Activated CD4-positive, alpha-beta memory T cell treated with anti-CD3 and anti-CD28 coated beads for 36 hours (primary cell): ENCODE measurements around the gene GRK7. TPM values are rescaled to one million over a fixed set of nuclear protein-coding genes. Genes with fewer than 3 reads are reported as not detected.
"Not testable (repeated sequence)": the region's sequence is repeated elsewhere in the genome, so short reads cannot be mapped to it uniquely, and the experiment has no call there.

Experiments used
- CTCF ChIA-PET: fragments of 350-600 bp; sonication (Branson Sonifier 250); formaldehyde crosslinking; loops from one replicate; lab custom pipeline; 2021; ENCODE audit warnings: antibody characterized with exemption, inconsistent platforms; lab: Charles Lee
- POLR2A ChIA-PET: fragments of 350-600 bp; sonication (Branson Sonifier 250); formaldehyde crosslinking; loops from one replicate; lab custom pipeline; 2021; ENCODE audit warnings: antibody characterized with exemption; lab: Charles Lee
- DNase-seq: peaks from one replicate; pipeline ENCODE4 v3.0.0-alpha.2; 2020
- H3K27ac Mint-ChIP-seq: one replicate; pipeline ENCODE4 v1.8.0; 2021; ENCODE audit warnings: mixed read lengths
- H3K27me3 Mint-ChIP-seq: one replicate; pipeline ENCODE4 v1.8.0; 2021; ENCODE audit warnings: mixed read lengths
- H3K36me3 Mint-ChIP-seq: one replicate; pipeline ENCODE4 v1.8.0; 2021; ENCODE audit warnings: mixed read lengths
- H3K4me1 Mint-ChIP-seq: one replicate; pipeline ENCODE4 v1.8.0; 2021; ENCODE audit warnings: low read depth, mixed read lengths
- H3K4me3 Mint-ChIP-seq: one replicate; pipeline ENCODE4 v1.8.0; 2021; ENCODE audit warnings: mild to moderate bottlenecking, mixed read lengths
- H3K9me3 Mint-ChIP-seq: one replicate; pipeline ENCODE4 v1.8.0; 2021; ENCODE audit warnings: mixed read lengths
- intact Hi-C: fragments of 100-400 bp; cut with micrococcal nuclease; formaldehyde crosslinking; loops from one replicate; pipeline ENCODE4 v1.15.1; 2023
- total RNA-seq, 2 experiments: library from RNA; stranded (reverse); gene quantifications; one replicate each; pipeline ENCODE4 v1.2.3, GENCODE V29; 2021

Gene GRK7
- total RNA-seq, 2 experiments from 2014 or later, result not detected

DNA sequence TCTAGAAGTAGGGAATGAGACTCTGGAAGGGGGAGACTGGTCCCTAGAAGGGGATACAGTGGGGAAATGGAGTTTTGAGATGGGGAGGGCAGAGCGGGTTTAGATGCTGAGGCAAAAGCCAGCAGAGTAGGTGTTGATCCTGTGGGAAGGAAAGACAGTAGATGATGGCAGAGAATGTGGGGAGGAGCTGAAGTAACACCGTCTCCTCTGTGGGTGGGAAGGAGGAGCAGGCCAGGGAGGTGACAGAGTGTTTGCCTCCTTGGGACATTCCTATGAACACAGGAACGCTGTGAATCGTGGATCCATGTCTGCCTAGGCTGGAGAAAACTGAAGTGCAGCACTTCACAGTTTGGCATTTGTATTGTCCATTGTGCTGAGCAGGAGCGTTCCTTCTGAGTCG lies 20.4 kb downstream of the GRK7 start:
- POLR2A ChIA-PET, result no interaction called here
- intact Hi-C loops, result no loop called here

DNA sequence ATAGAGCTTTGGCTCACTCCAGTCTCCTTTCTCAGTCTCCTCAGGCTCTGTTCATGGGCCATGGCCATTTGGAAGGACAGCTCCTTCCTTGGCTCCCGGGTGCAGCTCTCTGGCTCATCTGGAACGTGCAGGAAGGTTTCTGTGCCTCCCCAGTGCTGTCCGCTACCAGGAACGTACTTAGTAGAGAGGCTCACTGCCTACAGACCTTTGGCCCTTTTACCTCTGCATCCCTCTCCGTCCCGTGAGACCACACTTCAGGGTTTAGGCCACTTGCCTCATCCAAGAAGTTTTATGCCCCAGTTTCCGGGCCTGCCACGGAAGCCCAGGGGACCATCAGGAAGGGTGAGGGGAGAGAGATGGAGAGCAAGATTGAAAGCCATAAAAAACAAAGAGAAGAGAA lies 20.9 kb downstream of the GRK7 start:
- Mint-ChIP-seq H3K27me3 (no peaks in the 10 kb centered on the region), H3K27ac (no peak overlapping the region), H3K36me3 (no peaks in the 10 kb centered on the region), H3K9me3 (peaks cover 3% of the 10 kb centered on the region), H3K4me1 (no peaks in the 10 kb centered on the region), H3K4me3 (no peak overlapping the region)
- CTCF ChIA-PET, result interaction anchor here (1.1 kb wide), 1 partner anchor 91 kb away, joined by 3 read pairs; no protein-coding TSS in a partner anchor
- POLR2A ChIA-PET, result no interaction called here
- intact Hi-C loops, result no loop called here
- no peak for DNase-seq

More for the DNA sequence above, 20.4 kb downstream of the GRK7 start:
- Mint-ChIP-seq H3K36me3 (no peaks in the 10 kb centered on the region), H3K27ac (no peak overlapping the region), H3K4me1 (no peaks in the 10 kb centered on the region), H3K9me3 (peaks cover 3% of the 10 kb centered on the region), H3K27me3 (no peaks in the 10 kb centered on the region), H3K4me3 (no peak overlapping the region)
- DNase-seq, result no peak
- CTCF ChIA-PET, result interaction anchor here (1.1 kb wide), 1 partner anchor 91 kb away, joined by 3 read pairs; no protein-coding TSS in a partner anchor

DNA sequence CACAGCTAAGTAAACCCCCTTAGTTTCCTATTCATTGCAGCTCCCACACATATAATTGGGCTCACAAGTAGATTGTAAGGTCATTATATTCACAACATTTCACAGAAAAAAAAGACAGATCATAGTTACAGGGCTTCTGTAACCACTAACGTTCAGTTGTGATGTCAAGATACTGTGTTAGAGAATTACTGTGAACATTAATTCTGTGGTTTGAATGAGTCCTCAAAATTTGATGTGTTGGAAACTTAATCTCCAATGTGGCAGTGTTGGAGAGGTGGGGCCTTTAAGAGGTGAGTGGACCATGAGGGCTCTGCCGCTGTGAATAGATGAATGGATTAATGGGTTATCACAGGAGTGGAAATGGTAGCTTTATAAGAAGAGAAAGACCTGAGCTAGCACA lies 21.3 kb downstream of the GRK7 start:
- Mint-ChIP-seq H3K4me3 (no peak overlapping the region), H3K36me3 (no peaks in the 10 kb centered on the region), H3K27me3 (no peaks in the 10 kb centered on the region), H3K27ac (no peak overlapping the region), H3K9me3 (peaks cover 2% of the 10 kb centered on the region), H3K4me1 (no peaks in the 10 kb centered on the region)
- CTCF ChIA-PET, result no interaction called here
- POLR2A ChIA-PET, result no interaction called here
- intact Hi-C loops, result no loop called here
- DNase-seq, result no peak

DNA sequence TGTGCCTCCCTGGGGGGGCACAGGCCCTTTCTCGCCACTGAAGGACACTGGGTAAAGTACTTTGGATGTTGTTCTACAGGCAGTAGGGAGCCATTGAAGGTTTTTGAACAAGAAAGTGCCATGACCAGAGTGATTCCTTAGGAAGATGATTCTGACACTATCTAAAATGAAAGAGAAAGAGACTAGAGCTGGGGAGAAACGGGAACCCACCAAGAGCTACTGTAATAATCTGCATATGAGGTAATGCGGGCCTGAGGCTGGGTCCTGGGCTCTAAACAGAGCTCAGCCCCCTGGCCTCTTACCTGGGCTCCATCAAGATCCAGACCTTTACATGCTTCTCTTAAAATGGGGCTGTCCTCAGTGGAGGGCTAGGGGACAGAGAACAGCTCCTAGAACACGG lies 24.9 kb downstream of the GRK7 start:
- POLR2A ChIA-PET, result interaction anchor here (0.8 kb wide), 1 partner anchor 9 kb away, joined by 3 read pairs; no protein-coding TSS in a partner anchor
- H3K36me3 Mint-ChIP-seq, result no peaks in the 10 kb centered on the region
- CTCF ChIA-PET, result interaction anchor here (1.2 to 1.5 kb wide), 2 partner anchors 87 to 125 kb away, joined by 3 to 6 read pairs; no protein-coding TSS in a partner anchor
- H3K4me1 Mint-ChIP-seq, result no peaks in the 10 kb centered on the region
- no peaks in the 10 kb centered on the region for H3K9me3 Mint-ChIP-seq
- H3K4me3 Mint-ChIP-seq, result no peak overlapping the region
- intact Hi-C loops, result no loop called here
- DNase-seq, result no peak
- no peaks in the 10 kb centered on the region for H3K27me3 Mint-ChIP-seq
- H3K27ac Mint-ChIP-seq, result no peak overlapping the region

DNA sequence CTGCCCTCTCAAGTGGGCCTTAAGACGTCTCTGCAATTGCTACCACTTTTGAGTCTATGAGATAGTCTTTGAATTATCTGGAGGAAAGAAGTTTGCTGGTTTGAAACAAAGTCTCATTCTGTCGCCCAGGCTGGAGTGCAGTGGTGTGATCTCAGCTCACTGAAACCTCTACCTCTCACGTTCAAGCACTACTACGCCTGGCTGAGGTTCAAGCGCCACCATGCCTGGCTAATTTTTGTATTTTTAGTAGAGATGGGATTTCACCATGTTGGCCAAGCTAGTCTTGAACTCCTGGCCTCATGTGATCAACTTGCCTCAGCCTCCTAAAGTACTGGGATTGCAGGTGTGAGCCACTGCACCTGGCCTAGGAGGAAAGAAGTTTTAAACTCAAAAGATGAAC lies 25.5 kb downstream of the GRK7 start:
- H3K36me3 Mint-ChIP-seq, H3K4me1 Mint-ChIP-seq, H3K27me3 Mint-ChIP-seq, H3K9me3 Mint-ChIP-seq, intact Hi-C loops, DNase-seq, H3K27ac Mint-ChIP-seq, H3K4me3 Mint-ChIP-seq, POLR2A ChIA-PET: not testable (repeated sequence)
- CTCF ChIA-PET, result interaction anchor here (1.2 to 1.5 kb wide), 2 partner anchors 86 to 124 kb away, joined by 3 to 6 read pairs; no protein-coding TSS in a partner anchor

DNA sequence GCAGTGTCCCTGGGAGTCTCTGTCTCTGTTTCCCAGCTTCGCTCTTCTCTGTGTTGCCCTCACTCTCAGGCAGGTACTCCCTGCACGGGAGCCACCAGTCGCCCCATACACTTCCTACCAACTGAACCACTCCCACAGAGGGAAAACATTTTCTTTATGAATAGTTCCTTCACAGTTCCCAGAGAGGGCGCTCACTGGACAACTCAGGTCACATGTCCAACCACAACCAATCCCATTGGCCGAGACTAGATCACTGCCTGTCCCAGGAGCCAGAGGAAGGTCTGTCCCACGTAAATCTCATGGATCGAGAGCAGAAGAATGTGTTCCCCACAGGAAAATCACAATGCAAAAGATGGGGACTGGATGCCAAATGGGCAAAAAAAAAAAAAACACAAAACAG lies 26.1 kb downstream of the GRK7 start:
- no peak overlapping the region for H3K27ac Mint-ChIP-seq
- H3K36me3 Mint-ChIP-seq, result no peaks in the 10 kb centered on the region
- ChIA-PET CTCF (interaction anchor here (1.5 kb wide), 1 partner anchor 86 kb away, joined by 3 read pairs; no protein-coding TSS in a partner anchor), POLR2A (no interaction called here)
- intact Hi-C loops, result no loop called here
- no peak overlapping the region for H3K4me3 Mint-ChIP-seq
- H3K4me1 Mint-ChIP-seq, result peaks cover 4% of the 10 kb centered on the region
- H3K27me3 Mint-ChIP-seq, result no peaks in the 10 kb centered on the region
- no peaks in the 10 kb centered on the region for H3K9me3 Mint-ChIP-seq
- no peak for DNase-seq

DNA sequence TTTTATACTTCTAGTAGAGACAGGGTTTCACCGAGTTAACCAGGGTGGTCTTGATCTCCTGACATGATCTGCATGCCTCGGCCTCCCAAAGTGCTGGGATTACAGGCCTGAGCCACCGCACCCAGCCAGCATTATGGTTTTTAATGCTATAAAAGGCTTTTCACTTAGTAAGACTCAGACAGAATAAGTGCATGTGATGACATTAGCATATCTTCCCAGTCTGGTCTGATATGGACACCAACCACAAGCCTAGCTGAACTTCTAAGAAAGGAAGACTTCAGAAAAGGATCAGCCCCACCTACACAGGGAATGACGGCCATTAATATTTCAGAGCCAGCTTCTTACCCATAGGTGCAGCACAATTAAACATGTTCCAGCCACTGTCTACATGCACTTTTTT lies 27.0 kb downstream of the GRK7 start:
- DNase-seq, result no peak
- ChIA-PET CTCF (interaction anchor here (0.8 kb wide), 1 partner anchor 51 kb away, joined by 3 read pairs; no protein-coding TSS in a partner anchor), POLR2A (no interaction called here)
- intact Hi-C loops, result loop anchor here (10.0 kb wide), 1 partner anchor 295 kb away; no protein-coding TSS in a partner anchor
- Mint-ChIP-seq H3K27me3 (no peaks in the 10 kb centered on the region), H3K4me3 (no peak overlapping the region), H3K36me3 (no peaks in the 10 kb centered on the region), H3K9me3 (no peaks in the 10 kb centered on the region), H3K27ac (no peak overlapping the region), H3K4me1 (peaks cover 11% of the 10 kb centered on the region)

DNA sequence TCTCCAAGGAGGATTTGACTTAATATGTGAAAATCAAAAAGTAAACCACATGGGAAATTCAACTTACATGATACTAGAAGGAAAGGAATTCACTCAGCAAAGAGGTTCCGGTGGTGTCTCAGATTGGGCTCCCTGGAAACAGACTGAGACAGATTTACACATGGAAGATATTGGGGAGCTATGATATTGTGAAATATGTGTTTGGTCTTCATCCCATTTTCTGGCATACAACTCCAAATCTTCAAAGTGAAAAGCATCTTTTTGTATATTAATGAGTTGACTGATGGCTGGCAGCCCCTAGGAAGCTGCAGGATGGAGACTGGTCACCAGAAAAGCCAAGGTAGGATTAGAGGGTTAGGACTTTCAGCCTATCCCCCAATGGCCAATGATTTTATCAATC lies 29.3 kb downstream of the GRK7 start:
- DNase-seq, result no peak
- ChIA-PET CTCF (interaction anchor here (0.8 to 1.3 kb wide), 2 partner anchors 10 to 83 kb away, joined by 3 to 4 read pairs; no protein-coding TSS in a partner anchor), POLR2A (no interaction called here)
- Mint-ChIP-seq H3K4me3 (no peak overlapping the region), H3K36me3 (no peaks in the 10 kb centered on the region), H3K27me3 (no peaks in the 10 kb centered on the region), H3K4me1 (peaks cover 33% of the 10 kb centered on the region), H3K27ac (no peak overlapping the region), H3K9me3 (no peaks in the 10 kb centered on the region)
- intact Hi-C loops, result loop anchor here (10.0 kb wide), 1 partner anchor 298 kb away; no protein-coding TSS in a partner anchor

DNA sequence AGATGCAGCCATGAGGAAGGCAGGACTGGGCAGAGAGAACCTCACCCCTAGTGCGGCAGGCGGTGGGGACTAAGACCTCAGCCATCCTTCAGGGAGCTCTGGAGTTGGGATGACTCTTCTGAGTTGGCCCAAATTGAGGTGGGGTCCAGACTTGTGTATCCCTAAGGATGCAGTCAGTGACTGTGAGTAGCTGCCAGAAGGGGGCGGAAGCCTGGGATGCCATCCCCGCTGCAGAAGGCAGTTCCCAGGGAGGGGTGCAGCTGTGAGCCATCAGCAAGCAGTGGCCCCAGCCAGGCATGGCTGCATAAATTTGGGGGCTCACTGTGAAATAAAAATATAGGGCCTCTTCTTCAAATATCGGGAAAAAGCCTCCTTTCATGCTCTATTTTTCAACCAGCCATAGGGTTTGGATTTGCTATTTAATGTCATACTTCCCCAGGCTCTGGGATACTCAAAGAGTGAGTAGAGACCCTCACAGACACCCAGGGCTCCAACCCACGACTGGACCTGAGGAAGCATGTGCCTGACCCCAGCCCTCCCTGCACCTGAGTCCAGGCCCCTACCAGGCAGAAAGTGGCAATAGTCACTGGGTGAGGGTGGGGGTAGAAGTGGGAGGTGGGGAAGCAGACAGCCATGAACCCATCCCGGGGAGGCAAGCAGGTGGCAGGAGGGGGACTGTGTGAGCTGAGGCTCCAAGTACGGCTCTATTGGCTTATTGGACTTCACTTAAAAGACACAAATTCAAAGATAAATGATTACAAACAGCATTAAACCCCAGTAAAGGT lies 30.5 kb downstream of the GRK7 start:
- no peak for DNase-seq
- no peaks in the 10 kb centered on the region for H3K9me3 Mint-ChIP-seq
- intact Hi-C loops, result loop anchor here (10.0 kb wide), 1 partner anchor 299 kb away; no protein-coding TSS in a partner anchor
- no peak overlapping the region for H3K27ac Mint-ChIP-seq
- no peaks in the 10 kb centered on the region for H3K36me3 Mint-ChIP-seq
- H3K4me1 Mint-ChIP-seq, result peaks cover 44% of the 10 kb centered on the region
- CTCF ChIA-PET, result interaction anchor here (1.3 kb wide), 1 partner anchor 11 kb away, joined by 3 read pairs; no protein-coding TSS in a partner anchor
- H3K27me3 Mint-ChIP-seq, result no peaks in the 10 kb centered on the region
- H3K4me3 Mint-ChIP-seq, result no peak overlapping the region
- POLR2A ChIA-PET, result interaction anchor here (0.6 kb wide), 1 partner anchor 8 kb away, joined by 4 read pairs; no protein-coding TSS in a partner anchor

DNA sequence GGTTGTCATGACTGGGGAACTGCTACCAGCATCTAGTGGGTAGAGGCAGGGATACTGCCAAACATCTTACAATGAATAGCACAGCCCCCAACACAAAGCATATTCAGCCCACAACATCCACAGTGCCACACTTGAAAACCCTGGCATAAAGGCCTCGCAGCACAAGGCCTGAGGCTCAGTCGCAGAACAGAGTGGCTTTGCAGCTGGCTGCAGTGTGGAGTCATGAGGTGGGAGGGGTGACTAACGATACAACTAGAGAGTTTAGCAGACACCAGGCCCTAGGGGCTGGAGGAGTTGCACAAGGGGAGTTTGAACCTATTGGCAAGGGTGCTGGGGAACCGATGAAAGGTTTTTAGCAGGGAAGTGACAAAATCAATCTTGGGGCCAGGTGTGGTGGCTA lies 32.1 kb downstream of the GRK7 start:
- POLR2A ChIA-PET, result interaction anchor here (0.9 kb wide), 1 partner anchor 105 kb away, joined by 3 read pairs; no protein-coding TSS in a partner anchor
- Mint-ChIP-seq H3K27ac (peak overlapping the region; percentile 94), H3K27me3 (no peaks in the 10 kb centered on the region), H3K4me3 (no peak overlapping the region), H3K4me1 (peaks cover 48% of the 10 kb centered on the region), H3K36me3 (no peaks in the 10 kb centered on the region), H3K9me3 (no peaks in the 10 kb centered on the region)
- peak; percentile 39 for DNase-seq
- CTCF ChIA-PET, result interaction anchor here (3.5 kb wide), 1 partner anchor 80 kb away, joined by 38 read pairs; no protein-coding TSS in a partner anchor
- intact Hi-C loops, result loop anchor here (5.0 to 10.0 kb wide), 2 partner anchors 107 to 300 kb away; no protein-coding TSS in a partner anchor

DNA sequence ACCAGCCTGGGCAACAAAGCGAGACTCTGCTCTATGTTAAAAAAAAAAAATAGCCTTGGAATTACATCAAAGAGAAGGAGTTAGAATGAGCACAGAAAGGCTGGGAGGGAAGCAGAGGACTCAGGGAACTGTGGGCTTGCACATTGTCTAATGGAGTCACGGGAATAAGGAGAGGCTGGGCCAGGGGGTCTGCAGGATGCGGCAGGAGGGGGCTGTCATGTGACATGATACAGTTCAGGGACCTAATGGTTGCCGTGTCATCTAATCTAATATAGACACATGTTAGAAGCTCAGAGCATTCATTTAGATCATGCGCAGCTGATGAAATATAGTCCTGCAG lies 32.5 kb downstream of the GRK7 start:
- POLR2A ChIA-PET, result interaction anchor here (0.9 to 3.3 kb wide), 4 partner anchors 8 to 105 kb away, joined by 3 to 23 read pairs (median 12); partner anchors contain the start of genes ATP1B3 and RNF7

More for the DNA sequence above, 32.5 kb downstream of the GRK7 start:
- intact Hi-C loops, result loop anchor here (1.0 to 10.0 kb wide), 5 partner anchors 57 to 651 kb away; partner anchors contain the start of gene RNF7
- Mint-ChIP-seq H3K9me3 (peaks cover 2% of the 10 kb centered on the region), H3K4me3 (no peak overlapping the region), H3K4me1 (peaks cover 48% of the 10 kb centered on the region), H3K36me3 (no peaks in the 10 kb centered on the region), H3K27ac (peak overlapping the region; percentile 94), H3K27me3 (no peaks in the 10 kb centered on the region)
- CTCF ChIA-PET, result interaction anchor here (3.5 kb wide), 1 partner anchor 79 kb away, joined by 38 read pairs; no protein-coding TSS in a partner anchor
- DNase-seq, result no peak
